ENCODE measurements around the gene ADAMTSL3.

- TF ChIP-seq SUZ12 (IDR thresholded peaks at IDR 0.05; ENCODE audit: extremely low read depth, insufficient read depth, insufficient read length) (no peak), ZNF274 (IDR thresholded peaks at IDR 0.05; ENCODE audit: low read depth, low read length) (no peak)
Observed at GRCh38 chr15:84057714-84058331, 403.9 kb downstream of the ADAMTSL3 start.
